ENCODE data around the gene XPO1. TPM values are rescaled to one million over a fixed set of nuclear protein-coding genes. Genes with fewer than 3 reads are reported as not detected.
"Not testable (repeated sequence)": the region's sequence is repeated elsewhere in the genome, so short reads cannot be mapped to it uniquely, and the experiment has no call there.

The XPO1 gene, protein sequence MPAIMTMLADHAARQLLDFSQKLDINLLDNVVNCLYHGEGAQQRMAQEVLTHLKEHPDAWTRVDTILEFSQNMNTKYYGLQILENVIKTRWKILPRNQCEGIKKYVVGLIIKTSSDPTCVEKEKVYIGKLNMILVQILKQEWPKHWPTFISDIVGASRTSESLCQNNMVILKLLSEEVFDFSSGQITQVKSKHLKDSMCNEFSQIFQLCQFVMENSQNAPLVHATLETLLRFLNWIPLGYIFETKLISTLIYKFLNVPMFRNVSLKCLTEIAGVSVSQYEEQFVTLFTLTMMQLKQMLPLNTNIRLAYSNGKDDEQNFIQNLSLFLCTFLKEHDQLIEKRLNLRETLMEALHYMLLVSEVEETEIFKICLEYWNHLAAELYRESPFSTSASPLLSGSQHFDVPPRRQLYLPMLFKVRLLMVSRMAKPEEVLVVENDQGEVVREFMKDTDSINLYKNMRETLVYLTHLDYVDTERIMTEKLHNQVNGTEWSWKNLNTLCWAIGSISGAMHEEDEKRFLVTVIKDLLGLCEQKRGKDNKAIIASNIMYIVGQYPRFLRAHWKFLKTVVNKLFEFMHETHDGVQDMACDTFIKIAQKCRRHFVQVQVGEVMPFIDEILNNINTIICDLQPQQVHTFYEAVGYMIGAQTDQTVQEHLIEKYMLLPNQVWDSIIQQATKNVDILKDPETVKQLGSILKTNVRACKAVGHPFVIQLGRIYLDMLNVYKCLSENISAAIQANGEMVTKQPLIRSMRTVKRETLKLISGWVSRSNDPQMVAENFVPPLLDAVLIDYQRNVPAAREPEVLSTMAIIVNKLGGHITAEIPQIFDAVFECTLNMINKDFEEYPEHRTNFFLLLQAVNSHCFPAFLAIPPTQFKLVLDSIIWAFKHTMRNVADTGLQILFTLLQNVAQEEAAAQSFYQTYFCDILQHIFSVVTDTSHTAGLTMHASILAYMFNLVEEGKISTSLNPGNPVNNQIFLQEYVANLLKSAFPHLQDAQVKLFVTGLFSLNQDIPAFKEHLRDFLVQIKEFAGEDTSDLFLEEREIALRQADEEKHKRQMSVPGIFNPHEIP (N-terminal part only)
- 297 and 348 TPM in 2 replicates for total RNA-seq
- polyA plus RNA-seq = 91.8 and 114 TPM in 2 replicates
- 64.1 and 84.8 TPM in 2 replicates for polyA plus RNA-seq (2012)
- 10.5 and 11.3 TPM in 2 replicates for polyA minus RNA-seq (ENCODE audit: low replicate concordance)

DNA sequence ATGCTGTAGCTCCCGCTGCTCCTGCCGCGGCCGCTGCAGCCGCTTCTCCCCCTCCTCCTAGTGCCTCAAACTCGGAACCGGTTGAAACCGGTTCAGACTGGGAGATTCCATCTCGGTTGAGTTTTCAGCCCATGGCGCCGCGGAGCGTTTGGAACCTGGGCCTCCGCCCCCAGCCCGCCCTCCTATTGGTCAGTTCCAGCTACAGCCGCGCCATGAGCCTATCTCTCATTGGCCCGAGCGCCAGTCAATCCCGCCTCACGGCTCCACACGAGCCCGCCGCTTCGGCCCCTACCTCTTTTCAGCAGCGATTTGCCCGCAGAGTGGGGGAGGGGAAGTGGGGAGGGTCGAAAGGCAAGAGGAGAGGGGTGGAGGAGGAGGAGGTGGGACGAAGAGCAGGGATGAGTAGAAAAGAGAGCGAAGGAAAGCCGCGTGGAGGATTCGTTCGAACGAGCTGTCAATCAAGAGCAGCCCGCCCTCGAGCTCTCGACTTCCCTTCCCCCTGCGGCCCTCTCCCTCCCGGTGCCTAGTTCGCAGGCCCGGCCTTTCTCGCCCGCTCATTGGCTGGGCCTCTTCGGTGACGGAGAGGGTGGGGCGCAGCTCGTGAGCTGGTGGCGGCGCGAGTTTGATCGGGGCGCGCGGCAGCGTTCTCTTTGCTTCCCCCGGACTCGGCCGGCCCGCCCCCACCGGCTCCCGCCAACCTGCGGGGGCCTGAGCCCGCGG, at the start of gene XPO1:
XPO1 (minus strand) TSS at position 157 of the 720 bp plus-strand sequence. CDS start 4,459 bp downstream, outside the sequence.
- peak within 1 kb of the TSS; percentile 96 for H3K27ac ChIP-seq (ENCODE audit: insufficient read depth, low read length)
- peak within 1 kb of the TSS; percentile 91 for H3K9ac ChIP-seq (ENCODE audit: insufficient read depth, low read length)
- H3K4me3 ChIP-seq (replicated peaks in 1 of 4; ENCODE audit: control extremely low read depth in 1 of 4, insufficient read depth in 1 of 4, low read depth in 3 of 4, low read length in 4 of 4) = peak within 1 kb of the TSS; percentile 61 to 100 (median 70)
- H3K36me3 ChIP-seq (ENCODE audit: control insufficient read depth, insufficient read depth, low read length) = no peaks in the 10 kb centered on the region
- peak within 1 kb of the TSS; percentile 56 for H2AFZ ChIP-seq (ENCODE audit: low read length)
- TF ChIP-seq, protein P1, sequence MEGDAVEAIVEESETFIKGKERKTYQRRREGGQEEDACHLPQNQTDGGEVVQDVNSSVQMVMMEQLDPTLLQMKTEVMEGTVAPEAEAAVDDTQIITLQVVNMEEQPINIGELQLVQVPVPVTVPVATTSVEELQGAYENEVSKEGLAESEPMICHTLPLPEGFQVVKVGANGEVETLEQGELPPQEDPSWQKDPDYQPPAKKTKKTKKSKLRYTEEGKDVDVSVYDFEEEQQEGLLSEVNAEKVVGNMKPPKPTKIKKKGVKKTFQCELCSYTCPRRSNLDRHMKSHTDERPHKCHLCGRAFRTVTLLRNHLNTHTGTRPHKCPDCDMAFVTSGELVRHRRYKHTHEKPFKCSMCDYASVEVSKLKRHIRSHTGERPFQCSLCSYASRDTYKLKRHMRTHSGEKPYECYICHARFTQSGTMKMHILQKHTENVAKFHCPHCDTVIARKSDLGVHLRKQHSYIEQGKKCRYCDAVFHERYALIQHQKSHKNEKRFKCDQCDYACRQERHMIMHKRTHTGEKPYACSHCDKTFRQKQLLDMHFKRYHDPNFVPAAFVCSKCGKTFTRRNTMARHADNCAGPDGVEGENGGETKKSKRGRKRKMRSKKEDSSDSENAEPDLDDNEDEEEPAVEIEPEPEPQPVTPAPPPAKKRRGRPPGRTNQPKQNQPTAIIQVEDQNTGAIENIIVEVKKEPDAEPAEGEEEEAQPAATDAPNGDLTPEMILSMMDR (conservative IDR thresholded peaks at IDR 0.05 in 1 of 2, IDR thresholded peaks at IDR 0.05 in 1 of 2; ENCODE audit: low read depth in 1 of 2, low read length in 2 of 2) = no peak
- no peak for TF ChIP-seq EZH2 (IDR thresholded peaks at IDR 0.05; ENCODE audit: low read length, missing control alignments)
- no peaks in the 10 kb centered on the region for H3K27me3 ChIP-seq (ENCODE audit: control insufficient read depth, insufficient read depth, low read length)
- peaks cover 3% of the 10 kb centered on the region for H4K20me1 ChIP-seq (ENCODE audit: control insufficient read depth, extremely low read depth, insufficient read depth, low read length)
- peaks cover 44% of the 10 kb centered on the region for H3K79me2 ChIP-seq (ENCODE audit: control insufficient read depth, insufficient read depth, low read length)
- peaks cover 3% of the 10 kb centered on the region for H3K4me1 ChIP-seq (ENCODE audit: control insufficient read depth, extremely low read depth, insufficient read depth, low read length)
- H3K4me2 ChIP-seq (ENCODE audit: extremely low read depth, insufficient read depth, low read length) = peak within 1 kb of the TSS; percentile 76
- DNase-seq (ENCODE audit: low read depth in 2 of 2) = peak; percentile 99 to 100
- H3K9me3 ChIP-seq (ENCODE audit: control insufficient read depth, insufficient read depth, low read depth, low read length) = no peaks in the 10 kb centered on the region

DNA sequence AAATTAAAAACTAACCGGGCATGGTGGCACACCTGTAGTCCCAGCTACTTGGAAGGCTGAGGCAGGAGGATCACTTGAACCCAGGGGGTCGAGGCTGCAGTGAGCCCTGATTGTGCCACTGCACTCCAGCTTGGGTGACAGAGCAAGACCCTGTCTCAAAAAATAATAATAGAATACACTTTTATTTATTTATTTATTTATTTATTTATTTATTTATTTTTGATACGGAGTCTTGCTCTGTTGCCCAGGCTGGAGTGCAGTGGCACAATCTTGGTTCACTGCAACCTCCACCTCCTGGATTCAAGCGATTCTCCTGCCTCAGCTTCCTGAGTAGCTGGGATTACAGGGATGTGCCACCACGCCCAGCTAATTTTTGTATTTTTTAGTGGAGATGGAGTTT, 48.8 kb upstream of the XPO1 start:
- not testable (repeated sequence) for H3K4me2 ChIP-seq (ENCODE audit: extremely low read depth, insufficient read depth, low read length); H3K4me1 ChIP-seq (ENCODE audit: control insufficient read depth, extremely low read depth, insufficient read depth, low read length); H4K20me1 ChIP-seq (ENCODE audit: control insufficient read depth, extremely low read depth, insufficient read depth, low read length); H3K9ac ChIP-seq (ENCODE audit: insufficient read depth, low read length); H3K79me2 ChIP-seq (ENCODE audit: control insufficient read depth, insufficient read depth, low read length); H3K4me3 ChIP-seq (replicated peaks in 1 of 4; ENCODE audit: control extremely low read depth in 1 of 4, insufficient read depth in 1 of 4, low read depth in 3 of 4, low read length in 4 of 4); H2AFZ ChIP-seq (ENCODE audit: low read length); H3K36me3 ChIP-seq (ENCODE audit: control insufficient read depth, insufficient read depth, low read length); H3K27me3 ChIP-seq (ENCODE audit: control insufficient read depth, insufficient read depth, low read length); H3K27ac ChIP-seq (ENCODE audit: insufficient read depth, low read length); H3K9me3 ChIP-seq (ENCODE audit: control insufficient read depth, insufficient read depth, low read depth, low read length); DNase-seq (ENCODE audit: low read depth in 2 of 2)

DNA sequence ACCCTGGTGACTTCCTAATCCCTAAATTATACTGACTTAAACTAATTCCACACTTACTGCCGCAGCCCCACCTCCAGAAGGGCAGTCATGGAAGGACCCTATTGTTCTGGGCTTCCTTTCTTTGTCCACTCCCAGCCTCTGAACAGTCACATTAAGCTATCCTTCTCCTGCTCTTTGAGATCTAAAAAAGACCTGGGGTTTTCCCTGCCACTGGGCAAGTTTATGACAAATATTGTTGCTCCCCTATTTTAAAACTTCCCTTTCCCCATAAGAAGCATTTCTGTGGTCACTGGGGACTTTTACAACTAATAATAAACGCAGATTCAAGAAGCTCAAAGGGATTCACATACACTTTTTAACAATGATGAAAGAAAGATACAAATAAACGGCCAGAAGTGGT, 47.2 kb upstream of the XPO1 start:
- Histone ChIP-seq H2AFZ (ENCODE audit: low read length) (no peak overlapping the region), H3K4me1 (ENCODE audit: control insufficient read depth, extremely low read depth, insufficient read depth, low read length) (no peaks in the 10 kb centered on the region), H4K20me1 (ENCODE audit: control insufficient read depth, extremely low read depth, insufficient read depth, low read length) (no peaks in the 10 kb centered on the region), H3K27me3 (ENCODE audit: control insufficient read depth, insufficient read depth, low read length) (no peaks in the 10 kb centered on the region), H3K9me3 (ENCODE audit: control insufficient read depth, insufficient read depth, low read depth, low read length) (no peaks in the 10 kb centered on the region), H3K27ac (ENCODE audit: insufficient read depth, low read length) (no peak overlapping the region), H3K36me3 (ENCODE audit: control insufficient read depth, insufficient read depth, low read length) (no peaks in the 10 kb centered on the region), H3K4me2 (ENCODE audit: extremely low read depth, insufficient read depth, low read length) (no peak overlapping the region), H3K4me3 (replicated peaks in 1 of 4; ENCODE audit: control extremely low read depth in 1 of 4, insufficient read depth in 1 of 4, low read depth in 3 of 4, low read length in 4 of 4) (no peak overlapping the region), H3K79me2 (ENCODE audit: control insufficient read depth, insufficient read depth, low read length) (no peaks in the 10 kb centered on the region), H3K9ac (ENCODE audit: insufficient read depth, low read length) (no peak overlapping the region)
- TF ChIP-seq EZH2 (IDR thresholded peaks at IDR 0.05; ENCODE audit: low read length, missing control alignments) = no peak
- TF ChIP-seq, protein P1 (conservative IDR thresholded peaks at IDR 0.05 in 1 of 2, IDR thresholded peaks at IDR 0.05 in 1 of 2; ENCODE audit: low read depth in 1 of 2, low read length in 2 of 2) = no peak
- no peak for DNase-seq (ENCODE audit: low read depth in 2 of 2)

DNA sequence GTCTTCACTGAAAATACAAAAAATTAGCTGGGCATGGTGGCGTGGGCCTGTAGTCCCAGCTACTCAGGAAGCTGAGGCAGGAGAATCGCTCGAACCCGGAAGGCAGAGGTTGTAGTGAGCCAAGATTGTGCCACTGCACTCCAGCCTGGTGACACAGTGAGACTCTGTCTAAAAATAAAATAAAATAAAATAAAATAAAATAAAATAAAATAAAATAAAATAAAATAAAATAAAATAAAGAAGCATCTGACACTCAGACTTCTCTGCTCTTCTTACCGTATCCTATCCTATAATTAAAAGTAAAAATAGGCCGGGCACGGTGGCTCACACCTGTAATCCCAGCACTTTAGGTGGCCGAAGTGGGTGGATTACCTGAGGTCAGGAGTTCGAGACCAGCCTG, 46.2 kb upstream of the XPO1 start:
- H3K4me2 ChIP-seq (ENCODE audit: extremely low read depth, insufficient read depth, low read length); H3K36me3 ChIP-seq (ENCODE audit: control insufficient read depth, insufficient read depth, low read length); H3K9me3 ChIP-seq (ENCODE audit: control insufficient read depth, insufficient read depth, low read depth, low read length); H3K27ac ChIP-seq (ENCODE audit: insufficient read depth, low read length); H3K4me3 ChIP-seq (replicated peaks in 1 of 4; ENCODE audit: control extremely low read depth in 1 of 4, insufficient read depth in 1 of 4, low read depth in 3 of 4, low read length in 4 of 4); H4K20me1 ChIP-seq (ENCODE audit: control insufficient read depth, extremely low read depth, insufficient read depth, low read length); H3K27me3 ChIP-seq (ENCODE audit: control insufficient read depth, insufficient read depth, low read length); H3K4me1 ChIP-seq (ENCODE audit: control insufficient read depth, extremely low read depth, insufficient read depth, low read length); H3K9ac ChIP-seq (ENCODE audit: insufficient read depth, low read length); H3K79me2 ChIP-seq (ENCODE audit: control insufficient read depth, insufficient read depth, low read length); DNase-seq (ENCODE audit: low read depth in 2 of 2); H2AFZ ChIP-seq (ENCODE audit: low read length): not testable (repeated sequence)

Measured in fibroblast of lung (primary cell).